Mucosa of rectum (tissue), 2 donors: Measurements from ENCODE around the gene CYP24A1.

Experiments used
- H3K27ac ChIP-seq, 2 donors: one replicate each; pipeline ENCODE4 v1.7.0; 2013; ENCODE audit warnings: inconsistent platforms in 2 of 2, low read depth in 2 of 2, low read length in 2 of 2
- H3K27me3 ChIP-seq, 2 donors: one replicate each; pipeline ENCODE4 v1.7.0; 2013; ENCODE audit warnings: low read length in 2 of 2; ENCODE audit not compliant: control insufficient read depth in 2 of 2, insufficient read depth in 2 of 2
- H3K36me3 ChIP-seq, 2 donors: one replicate each; pipeline ENCODE4 v1.7.0; 2013; ENCODE audit warnings: low read length in 2 of 2; ENCODE audit not compliant: control insufficient read depth in 2 of 2, insufficient read depth in 2 of 2
- H3K4me1 ChIP-seq, 2 donors: one replicate each; pipeline ENCODE4 v1.7.0; 2013; ENCODE audit warnings: low read length in 2 of 2, mild to moderate bottlenecking in 1 of 2; ENCODE audit not compliant: control insufficient read depth in 2 of 2, insufficient read depth in 2 of 2
- H3K4me3 ChIP-seq, 2 donors: one replicate each; pipeline ENCODE4 v1.7.0; 2013; ENCODE audit warnings: low read length in 2 of 2
- H3K9ac ChIP-seq, 2 donors: one replicate each; pipeline ENCODE4 v1.7.0; 2013; ENCODE audit warnings: low read length in 2 of 2, low read depth in 1 of 2, mild to moderate bottlenecking in 1 of 2
- H3K9me3 ChIP-seq, 2 donors: one replicate each; pipeline ENCODE4 v1.7.0; 2013; ENCODE audit warnings: low read length in 2 of 2; ENCODE audit not compliant: control insufficient read depth in 2 of 2
- donor health status: healthy.
- donor health status: Normal muscosa, but diverticular disease.

Gene CYP24A1

DNA sequence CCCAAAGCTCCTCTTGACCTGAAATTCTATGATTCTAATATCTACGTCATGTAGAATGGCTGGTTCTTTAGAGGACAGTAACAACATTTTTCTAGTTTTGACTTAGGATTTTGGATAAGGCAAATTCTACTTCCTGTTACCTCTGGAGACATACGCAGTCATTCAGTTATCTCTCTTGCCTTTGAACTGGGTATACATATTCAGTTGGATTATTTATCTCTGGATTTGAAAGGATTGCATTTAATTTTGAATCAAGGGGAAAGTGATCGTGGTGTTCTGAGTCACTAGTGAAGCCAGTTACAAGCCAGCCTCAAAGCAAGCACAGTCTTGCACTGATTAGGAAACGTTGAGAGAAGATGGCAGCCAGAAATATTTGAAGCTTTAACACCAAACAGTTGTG lies 68.1 kb downstream of the CYP24A1 start:
- no peaks in the 10 kb centered on the region for H3K9me3 ChIP-seq
- no peak overlapping the region for H3K4me3 ChIP-seq
- H3K27ac ChIP-seq, result no peak overlapping the region
- peaks cover 5 to 14% of the 10 kb centered on the region in 2 donors for H3K4me1 ChIP-seq
- H3K9ac ChIP-seq, result no peak overlapping the region
- H3K36me3 ChIP-seq, result no peaks in the 10 kb centered on the region
- H3K27me3 ChIP-seq, result no peaks in the 10 kb centered on the region

DNA sequence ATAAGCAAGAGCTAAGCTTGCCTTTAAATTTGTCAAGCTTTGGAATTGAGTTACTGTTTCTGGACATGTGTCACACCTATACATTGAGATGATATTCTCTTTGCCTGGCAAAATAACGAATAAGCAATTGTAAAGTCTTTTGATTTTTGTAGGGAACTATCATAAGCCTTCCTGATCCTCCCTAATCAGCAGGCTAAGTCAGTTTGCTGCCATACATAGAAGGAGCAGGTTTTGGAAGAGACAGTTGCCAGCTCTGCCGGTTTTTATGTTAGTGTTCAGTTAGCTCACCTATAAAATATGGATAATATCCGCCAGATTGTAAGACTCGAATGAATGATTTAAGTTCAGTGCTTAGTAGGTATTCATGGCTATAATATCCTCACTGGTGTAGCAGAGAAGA lies 69.0 kb downstream of the CYP24A1 start:
- no peak overlapping the region for H3K27ac ChIP-seq
- no peaks in the 10 kb centered on the region for H3K9me3 ChIP-seq
- H3K9ac ChIP-seq, result no peak overlapping the region
- H3K4me1 ChIP-seq, result peaks cover 5 to 12% of the 10 kb centered on the region in 2 donors
- no peak overlapping the region for H3K4me3 ChIP-seq
- H3K36me3 ChIP-seq, result no peaks in the 10 kb centered on the region
- no peaks in the 10 kb centered on the region for H3K27me3 ChIP-seq

DNA sequence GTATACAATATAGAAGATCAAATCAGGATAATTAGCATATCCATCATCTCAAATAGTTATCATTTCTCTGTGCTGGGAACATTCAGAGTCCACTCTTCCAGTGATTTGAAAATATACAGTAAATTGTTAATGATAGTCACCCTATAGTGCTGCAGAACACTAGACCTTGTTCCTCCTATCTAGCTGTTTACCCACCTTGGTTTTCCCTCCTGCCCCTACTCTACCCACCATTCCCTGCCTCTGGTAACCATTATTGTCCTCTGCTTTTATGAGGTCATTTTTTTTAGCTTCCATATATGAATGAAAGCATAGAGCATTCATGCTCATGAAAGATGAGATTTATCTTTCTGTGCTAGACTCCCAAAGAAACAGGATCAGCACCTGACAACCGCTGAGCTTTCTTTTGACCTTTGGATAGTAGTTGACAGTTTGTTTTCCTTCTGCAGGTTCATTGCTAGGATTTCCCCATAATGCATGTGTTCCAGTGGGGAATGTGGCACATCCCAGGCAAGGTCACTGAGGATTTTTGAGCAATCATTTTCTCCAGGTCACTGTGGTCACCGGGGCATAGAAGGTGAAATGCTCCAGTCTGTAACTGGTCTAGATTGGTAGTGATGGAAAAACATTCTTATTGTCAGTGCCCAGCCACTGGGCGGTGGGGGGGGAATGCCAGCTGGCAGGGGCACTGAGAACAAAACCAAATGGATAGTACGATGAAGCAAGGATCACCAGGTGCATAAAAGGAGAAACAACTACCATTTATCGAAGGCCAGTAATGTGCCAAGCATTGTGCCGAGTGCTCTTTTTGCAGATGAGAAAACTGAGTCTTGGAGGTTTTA lies 69.8 kb downstream of the CYP24A1 start:
- Histone ChIP-seq H3K4me3 (peak overlapping the region in 1 of 2 donors; percentile 34), H3K4me1 (peaks cover 5 to 12% of the 10 kb centered on the region in 2 donors), H3K9me3 (no peaks in the 10 kb centered on the region), H3K36me3 (no peaks in the 10 kb centered on the region), H3K27me3 (no peaks in the 10 kb centered on the region), H3K9ac (no peak overlapping the region), H3K27ac (no peak overlapping the region)
